ENCODE data around the gene NEDD4L.
"Not testable (repeated sequence)": the region's sequence is repeated elsewhere in the genome, so short reads cannot be mapped to it uniquely, and the experiment has no call there.

The NEDD4L gene

DNA sequence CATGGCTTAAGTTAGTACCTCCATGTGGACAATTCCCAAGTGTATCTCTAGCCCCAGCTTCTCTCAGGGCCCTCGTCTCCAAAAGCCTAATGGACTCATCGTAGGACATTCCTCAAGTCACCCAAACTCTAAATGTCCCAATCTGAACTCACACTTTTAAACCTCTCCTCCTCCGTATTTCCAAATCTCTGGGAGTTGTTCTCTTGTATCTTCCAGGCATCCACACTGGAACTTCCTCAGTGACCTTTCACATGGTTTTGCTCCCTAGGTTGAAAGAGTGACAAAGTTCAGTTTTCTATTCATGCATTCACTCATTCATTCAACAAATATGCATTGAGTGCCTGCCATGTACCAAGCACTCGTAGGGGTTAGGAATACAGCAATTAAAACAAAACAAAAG, 364.6 kb downstream of the NEDD4L start:
- Histone ChIP-seq H3K4me3 (no peak overlapping the region), H3K27ac (no peak overlapping the region)

DNA sequence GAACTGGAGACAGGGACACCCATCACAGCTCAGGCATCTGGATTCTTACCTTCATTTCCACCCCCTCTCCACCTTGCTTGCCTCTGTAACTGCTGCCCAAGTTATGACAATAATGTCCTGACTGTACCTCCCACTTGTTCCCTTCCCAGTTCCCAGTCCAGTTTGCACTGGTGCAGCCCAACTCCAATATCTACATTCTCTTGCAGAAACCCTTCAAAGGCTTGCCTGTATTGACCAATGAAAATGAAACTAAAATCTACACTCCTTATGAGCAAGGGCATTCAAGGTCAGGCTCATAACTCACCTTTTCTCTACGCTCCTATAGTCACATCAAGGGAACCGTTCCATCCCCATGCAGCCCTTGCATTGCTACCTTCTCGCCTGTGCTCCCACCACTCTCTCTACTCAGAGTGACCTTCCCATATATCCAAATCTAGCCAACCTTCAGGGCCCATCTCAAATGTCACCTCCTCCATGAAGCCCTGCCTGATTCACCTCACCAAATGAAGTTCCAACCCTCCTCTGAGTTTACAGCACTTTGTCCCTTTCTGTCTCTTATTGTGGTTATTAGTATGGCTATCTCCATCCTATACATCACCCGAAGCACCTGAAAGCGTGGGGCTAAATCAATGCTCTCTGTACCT, 365.9 kb downstream of the NEDD4L start:
- no peak overlapping the region for H3K27ac ChIP-seq
- no peak overlapping the region for H3K4me3 ChIP-seq

DNA sequence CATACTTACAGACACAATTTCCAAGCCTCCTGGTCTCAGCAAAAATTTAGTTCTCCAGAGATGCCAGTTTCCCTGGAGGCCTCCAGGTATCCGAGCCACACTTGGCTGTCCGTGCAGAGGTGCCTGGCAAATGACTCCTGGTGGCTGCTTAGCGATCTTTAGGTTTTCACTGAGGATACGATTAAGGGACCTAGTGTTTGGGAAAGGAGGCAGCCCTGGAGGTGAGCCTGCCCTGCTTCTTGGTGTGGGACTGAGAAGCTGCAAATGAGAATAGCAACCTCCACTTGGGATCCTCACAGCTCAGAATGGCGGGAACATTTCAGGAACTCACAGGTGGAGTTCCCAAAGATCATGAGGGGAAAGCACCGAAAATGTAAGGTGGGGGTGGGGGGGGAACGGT, 367.3 kb downstream of the NEDD4L start:
- no peak overlapping the region for H3K27ac ChIP-seq
- H3K4me3 ChIP-seq: no peak overlapping the region

DNA sequence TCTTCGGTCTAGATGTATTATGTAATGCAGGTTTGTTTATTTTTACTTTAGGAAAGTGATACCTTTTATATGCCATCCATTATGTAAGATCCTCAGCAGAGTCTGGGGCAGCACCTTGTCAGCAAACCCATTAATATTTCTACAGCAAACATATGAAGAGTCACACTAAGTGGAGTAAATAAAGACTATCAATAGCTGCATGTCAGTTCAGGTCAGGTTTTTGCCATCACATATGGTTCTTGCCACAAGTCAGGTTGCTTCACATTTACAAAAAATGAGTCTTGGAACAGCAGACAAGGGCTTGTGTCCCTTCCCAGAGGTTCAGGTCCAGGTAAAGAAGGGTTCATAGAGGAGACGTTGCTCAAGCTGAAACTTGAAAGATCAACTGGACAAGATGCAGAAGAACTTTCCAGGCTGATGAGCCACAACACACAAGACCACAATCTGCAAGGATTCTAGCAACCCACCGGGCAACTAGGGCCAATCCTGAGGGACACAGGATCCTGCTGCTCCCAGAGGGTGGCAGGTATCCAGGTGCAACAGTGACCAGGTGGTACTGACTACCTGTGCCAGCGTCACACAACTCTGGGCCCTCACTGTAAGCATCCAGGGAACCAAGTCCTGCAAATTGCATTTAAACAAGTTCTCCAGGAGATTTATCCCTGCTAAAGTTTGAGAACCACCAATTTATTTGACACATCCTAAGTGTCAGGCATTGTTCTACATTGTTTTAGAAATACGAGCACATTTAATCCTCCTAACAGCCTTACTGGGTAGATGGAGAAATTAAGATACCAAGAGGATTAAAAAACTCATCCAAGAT, 369.0 kb downstream of the NEDD4L start:
- Histone ChIP-seq H3K4me3 (no peak overlapping the region), H3K27ac (no peak overlapping the region)

DNA sequence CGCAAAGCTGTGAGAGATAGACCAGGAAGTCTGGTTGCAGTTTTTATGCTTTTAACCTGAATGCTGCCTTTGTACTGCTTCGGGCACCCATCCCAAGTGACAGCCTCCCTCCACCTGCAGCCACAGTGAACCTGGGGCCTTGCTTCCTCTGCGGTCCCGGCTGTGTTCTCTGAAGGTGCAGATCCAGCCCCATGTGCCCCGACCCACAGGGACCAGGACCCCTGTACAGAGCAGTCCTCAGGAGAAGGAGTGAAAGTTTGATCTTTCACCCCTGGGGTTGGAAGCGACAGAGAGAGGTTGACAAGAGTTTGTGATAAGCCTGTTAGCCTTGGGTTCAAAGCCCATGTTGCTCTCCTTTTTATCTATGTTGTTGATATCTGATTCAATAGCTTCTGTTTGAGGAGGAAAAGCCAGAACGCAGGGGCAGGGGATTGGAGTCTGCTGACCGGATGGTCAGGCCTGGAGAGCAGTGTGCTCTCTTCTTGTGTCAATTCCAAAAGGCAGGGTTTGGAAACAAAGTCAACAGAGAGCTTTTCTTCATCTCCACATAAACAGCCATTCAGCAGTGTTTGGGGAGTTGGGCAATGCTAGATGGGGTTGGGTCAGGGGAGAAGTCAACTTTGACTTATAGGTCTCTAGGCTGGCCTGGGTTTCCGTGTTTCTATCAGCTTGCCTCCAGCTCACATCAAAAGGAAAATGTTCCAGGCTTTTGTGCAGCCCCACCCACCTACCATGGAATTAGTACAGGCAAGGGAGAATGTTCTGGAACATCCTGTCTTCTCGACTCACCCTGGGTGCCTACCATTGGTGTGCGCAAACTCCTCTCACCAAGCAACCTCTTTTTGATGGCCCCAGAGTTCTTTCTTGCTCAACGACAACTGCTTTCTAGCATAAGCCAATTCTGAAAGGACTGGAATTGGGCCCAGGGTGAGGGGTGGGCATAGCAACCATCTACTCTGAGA, 369.9 kb downstream of the NEDD4L start:
- Histone ChIP-seq H3K27ac (no peak overlapping the region), H3K4me3 (no peak overlapping the region)

DNA sequence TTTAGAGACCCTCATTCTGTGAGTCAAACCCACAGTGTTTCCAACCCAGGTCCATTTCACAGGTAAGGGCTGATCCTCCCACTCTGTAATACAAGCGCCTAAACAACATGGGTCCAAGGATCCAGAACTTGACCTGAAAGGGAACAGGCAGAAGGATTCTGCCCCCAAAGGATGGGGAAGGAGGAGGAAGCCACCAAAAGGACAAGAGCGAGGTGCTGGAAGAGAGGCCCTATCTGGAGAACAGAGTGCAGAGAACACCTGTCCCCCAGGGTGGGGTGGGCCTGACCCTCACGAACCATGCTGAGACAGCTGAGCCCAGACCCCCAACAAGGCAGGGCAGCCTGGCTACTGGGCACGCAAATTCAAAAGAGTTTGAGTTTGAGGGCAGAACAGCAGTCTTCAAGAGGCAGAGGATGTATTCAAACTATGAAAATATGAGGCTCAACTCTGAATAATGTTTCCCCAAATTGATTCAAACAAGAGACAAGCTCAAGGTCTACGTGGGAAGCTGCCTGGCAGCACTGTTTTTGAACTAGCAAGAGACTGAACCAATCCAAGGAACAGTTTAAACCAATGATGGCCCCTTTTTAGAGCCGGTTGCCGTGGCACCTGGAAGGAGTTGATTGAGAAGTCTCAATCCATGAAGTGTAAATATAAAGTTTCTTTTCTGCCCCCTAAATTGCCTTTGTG, 372.1 kb downstream of the NEDD4L start:
- H3K4me3 ChIP-seq: no peak overlapping the region
- H3K27ac ChIP-seq: no peak overlapping the region

DNA sequence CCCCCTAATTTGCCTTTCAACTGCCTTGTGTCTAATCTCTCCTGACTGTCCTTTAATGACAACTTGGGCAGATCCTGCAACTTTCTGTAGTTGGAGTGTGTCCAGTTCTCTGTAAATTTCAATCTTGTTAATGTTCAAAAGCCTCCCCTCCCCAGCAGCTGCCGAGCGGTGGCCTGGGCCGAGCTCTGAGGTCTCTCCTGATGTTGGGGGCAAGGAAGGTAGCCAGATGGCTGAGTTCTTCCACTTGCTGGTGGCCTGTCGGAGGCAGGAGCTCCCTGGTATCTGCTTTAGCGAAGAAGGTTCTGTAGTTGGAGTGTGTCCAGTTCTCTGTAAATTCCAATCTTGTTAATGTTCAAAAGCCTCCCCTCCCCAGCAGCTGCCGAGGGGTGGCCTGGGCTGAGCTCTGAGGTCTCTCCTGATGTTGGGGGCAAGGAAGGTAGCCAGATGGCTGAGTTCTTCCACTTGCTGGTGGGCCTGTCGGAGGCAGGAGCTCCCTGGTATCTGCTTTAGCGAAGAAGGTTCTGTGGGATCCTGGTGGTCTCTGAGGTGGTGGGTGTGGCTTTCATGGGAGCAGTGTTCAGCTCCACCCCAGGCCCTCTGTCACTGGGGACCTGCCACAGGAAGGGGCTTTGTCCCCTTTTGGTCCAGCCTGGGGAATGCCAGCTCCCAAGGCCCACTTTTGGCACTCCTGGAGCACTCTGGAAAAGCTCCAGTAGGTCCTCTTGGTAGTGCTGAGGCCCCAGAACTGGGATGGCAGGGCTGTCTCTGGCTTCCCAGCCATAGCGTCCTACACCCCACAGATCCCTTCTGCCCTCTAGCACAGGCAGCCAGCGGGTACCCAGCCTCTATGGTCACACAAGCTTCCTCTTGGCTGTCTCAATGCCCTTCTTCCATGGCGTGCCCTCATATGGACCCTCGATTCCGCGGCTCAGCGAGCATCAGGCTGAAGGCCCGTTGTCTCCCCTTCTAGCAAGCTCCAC, 373.0 kb downstream of the NEDD4L start:
- Histone ChIP-seq H3K27ac (no peak overlapping the region), H3K4me3 (no peak overlapping the region)

DNA sequence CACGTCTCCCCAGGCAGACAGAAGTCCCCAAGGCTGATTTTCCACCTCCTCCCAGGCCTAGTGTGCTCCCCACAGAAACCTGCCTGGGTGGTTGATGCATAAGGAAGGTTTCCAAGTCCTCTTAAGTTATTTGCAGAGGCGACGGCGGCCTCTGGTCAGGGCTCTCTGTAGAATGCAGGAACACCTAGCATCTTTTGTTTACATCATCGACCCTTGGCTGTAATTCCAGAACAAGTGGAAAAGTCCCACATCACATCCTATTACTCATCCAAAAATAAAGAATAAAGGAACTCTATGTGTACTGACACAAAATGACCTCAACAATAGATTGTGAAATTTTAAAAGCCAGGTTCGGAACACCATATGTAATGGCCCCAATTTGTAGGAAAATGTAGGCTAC, 373.7 kb downstream of the NEDD4L start:
- Histone ChIP-seq H3K27ac (no peak overlapping the region), H3K4me3 (no peak overlapping the region)

DNA sequence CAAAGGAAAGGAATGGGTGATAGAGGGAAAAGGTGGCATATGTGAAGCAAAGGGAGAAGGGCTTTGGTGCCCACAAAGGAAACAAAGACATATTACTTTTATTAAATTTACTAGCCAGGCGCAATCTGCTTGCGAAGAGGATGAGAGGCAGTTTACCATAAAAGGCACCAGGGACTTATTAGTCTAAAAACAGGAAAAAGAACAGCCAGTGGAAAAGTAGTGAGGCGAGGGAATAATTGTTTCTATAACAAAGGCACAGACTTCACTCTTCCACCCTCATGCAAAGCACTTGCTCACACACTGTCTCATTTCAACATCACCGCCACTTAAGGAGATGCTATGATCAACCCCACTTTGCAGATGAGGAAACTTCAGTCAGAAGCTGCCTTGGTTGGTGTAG, 374.3 kb downstream of the NEDD4L start:
- no peak overlapping the region for H3K4me3 ChIP-seq
- H3K27ac ChIP-seq: no peak overlapping the region

DNA sequence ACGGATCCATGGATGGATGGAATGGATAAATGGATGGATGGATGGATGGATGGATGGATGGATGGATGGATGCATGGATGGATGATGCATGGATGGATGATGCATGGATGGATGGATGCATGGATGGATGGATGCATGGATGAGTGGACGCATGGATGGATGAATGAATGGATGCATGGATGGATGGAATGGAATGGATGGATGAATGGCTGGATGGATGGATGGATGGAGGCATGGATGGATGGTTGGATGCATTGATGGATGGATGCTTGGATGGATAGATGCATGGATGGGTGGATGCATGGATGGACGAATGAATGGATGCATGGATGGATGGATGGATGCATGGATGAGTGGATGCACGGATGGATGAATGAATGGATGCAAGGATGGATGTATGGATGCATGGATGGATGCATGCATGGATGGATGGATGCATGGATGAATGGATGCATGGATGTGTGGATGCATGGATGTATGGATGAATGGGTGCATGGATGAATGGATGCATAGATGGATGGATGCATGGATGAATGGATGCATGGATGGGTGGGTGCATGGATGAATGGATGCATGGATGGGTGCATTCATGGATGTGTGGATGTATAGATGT, 375.7 kb downstream of the NEDD4L start:
- H3K4me3 ChIP-seq: no peak overlapping the region
- no peak overlapping the region for H3K27ac ChIP-seq

DNA sequence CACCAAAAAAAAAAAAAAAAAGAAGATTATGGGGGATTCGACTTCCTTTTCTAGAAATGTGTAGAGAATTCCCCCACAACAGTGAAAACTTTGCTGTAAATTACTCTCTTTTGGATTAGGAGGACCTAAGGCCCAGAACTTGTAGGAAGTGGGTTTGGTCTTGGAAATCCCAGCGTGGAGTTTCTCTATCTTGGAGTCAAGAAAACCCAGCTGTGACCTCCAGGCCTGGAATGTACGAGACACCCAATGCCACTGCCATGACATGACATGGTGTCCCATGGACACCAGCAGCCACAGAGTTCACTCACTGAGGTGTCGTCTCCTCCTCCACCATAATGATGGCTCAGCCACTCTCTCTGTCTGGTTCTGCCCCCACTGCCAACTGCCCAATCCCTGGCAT, 382.6 kb downstream of the NEDD4L start:
- H3K4me3 ChIP-seq: no peak overlapping the region
- H3K27ac ChIP-seq: no peak overlapping the region

DNA sequence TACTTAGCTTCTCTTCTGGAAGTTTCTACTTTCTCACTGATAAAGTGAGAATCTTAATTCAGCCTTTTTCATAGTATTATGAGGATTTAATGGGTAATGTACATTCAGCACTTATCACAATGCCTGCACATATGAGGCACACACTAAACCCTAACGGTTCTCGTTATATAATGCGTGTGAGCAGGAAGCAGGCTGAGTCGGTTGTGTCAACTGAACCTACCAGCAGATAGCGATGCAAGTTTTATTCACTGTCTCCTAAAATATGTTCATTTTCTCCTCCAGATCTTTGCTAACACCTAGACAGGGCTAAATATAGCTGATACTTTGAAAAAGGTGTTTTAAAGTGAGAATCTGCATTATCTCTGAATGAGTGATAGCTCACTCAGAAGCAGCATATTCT, 383.3 kb downstream of the NEDD4L start:
- Histone ChIP-seq H3K27ac (no peak overlapping the region), H3K4me3 (no peak overlapping the region)

DNA sequence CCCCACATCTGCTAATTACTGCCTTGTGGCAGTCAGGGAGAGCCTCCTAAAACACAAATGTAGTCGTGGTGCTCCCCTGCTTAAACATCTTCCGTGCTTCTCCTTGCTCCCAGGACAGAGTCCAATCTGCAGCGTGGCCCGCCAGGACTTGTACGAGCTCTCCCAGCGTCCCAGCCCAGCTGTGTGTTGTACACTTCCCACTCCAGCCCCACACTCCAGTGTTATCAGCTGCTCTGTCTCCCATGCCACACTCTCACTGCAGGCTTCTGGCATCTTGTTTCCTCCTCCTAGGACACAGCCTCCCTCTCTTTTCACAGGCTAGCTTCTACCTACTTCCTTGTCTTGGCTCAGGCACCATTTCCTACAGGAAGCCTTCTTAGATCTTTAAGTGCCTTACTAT, 385.4 kb downstream of the NEDD4L start:
- Histone ChIP-seq H3K4me3 (no peak overlapping the region), H3K27ac (no peak overlapping the region)

DNA sequence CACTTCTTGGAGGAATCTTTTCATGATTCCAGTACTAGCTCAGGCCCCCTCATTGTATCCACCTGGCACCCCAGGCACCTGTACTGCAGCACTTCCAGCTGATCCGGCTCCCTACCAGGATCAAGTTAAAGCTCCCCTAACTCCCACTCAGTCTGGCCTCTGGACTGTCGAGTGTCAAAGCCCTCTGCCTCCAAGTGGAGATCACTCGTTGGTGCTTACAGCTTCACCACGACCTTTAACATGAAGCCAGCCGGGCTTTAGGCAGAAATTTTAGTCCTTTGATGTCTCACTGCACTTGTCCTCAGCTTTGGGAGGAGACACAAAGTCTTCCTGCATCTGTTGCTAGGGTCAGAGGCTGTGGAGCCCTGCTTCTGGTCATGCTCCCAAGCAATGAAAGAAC, 387.2 kb downstream of the NEDD4L start:
- Histone ChIP-seq H3K27ac (no peak overlapping the region), H3K4me3 (no peak overlapping the region)

DNA sequence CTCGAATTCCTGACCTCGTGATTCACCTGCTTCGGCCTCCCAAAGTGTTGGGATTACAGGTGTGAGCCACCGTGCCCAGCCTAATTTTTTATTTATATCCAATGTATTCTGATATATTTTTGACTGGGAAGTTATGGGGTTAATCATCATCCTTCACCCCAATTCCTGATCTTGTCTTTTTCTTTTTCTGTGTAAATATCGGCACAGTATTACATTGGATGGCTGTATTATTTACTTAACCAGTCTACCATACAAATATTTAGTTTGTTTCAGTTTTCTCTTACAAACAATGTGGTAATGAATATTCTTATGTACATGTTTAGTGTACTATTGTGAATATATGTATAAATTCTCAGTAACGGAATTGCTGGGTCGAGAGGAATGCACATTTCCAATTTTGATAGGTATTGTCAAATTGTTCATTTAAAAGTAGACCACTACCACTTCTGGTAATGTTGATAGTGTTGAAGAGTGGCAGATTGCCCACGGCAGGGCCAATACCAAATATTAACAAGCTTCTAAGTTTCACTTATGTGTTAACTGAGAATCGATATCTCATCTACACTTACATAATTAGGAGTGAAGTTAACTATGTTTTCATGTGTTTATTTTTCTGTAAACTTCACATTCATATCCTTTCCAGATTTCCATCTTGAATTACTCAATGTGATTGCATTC, 388.2 kb downstream of the NEDD4L start:
- no peak overlapping the region for H3K27ac ChIP-seq
- no peak overlapping the region for H3K4me3 ChIP-seq

DNA sequence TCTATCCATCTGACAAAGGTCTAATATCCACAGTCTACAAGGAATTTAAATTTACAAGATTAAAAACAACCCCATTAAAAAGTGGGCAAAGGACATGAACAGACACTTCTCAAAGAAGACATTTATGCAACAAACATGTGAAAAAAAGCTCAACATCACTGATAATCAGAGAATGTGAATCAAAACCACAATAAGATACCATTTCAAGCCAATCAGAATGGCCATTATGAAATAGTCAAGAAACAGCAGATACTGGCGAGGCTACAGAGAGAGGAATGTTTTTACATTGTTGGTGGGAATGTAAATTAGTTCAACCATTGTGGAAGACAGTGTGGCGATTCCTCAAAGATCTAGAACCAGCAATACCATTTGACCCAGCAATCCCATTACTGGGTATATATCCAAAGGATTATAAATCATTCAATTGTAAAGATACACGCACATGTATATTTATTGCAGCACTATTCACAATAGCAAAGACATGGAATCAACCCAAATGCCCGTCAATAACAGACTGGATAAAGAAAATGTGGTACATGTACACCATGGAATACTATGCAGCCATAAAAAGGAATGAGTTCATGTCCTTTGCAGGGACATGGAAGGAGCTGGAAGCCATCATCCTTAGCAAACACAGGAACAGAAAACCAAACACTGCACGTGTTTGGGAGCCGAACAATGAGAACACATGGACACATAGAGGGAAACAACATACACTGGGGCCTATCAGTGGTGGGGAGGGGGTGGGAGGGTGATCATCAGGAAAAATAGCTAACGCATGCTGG, 391.4 kb downstream of the NEDD4L start:
- not testable (repeated sequence) for H3K4me3 ChIP-seq, H3K27ac ChIP-seq

Measured in skin epidermis (tissue), 12 donors.